ENCODE results near the gene GPX4.
"Not testable (repeated sequence)": the region's sequence is repeated elsewhere in the genome, so short reads cannot be mapped to it uniquely, and the experiment has no call there.

Gene GPX4

DNA sequence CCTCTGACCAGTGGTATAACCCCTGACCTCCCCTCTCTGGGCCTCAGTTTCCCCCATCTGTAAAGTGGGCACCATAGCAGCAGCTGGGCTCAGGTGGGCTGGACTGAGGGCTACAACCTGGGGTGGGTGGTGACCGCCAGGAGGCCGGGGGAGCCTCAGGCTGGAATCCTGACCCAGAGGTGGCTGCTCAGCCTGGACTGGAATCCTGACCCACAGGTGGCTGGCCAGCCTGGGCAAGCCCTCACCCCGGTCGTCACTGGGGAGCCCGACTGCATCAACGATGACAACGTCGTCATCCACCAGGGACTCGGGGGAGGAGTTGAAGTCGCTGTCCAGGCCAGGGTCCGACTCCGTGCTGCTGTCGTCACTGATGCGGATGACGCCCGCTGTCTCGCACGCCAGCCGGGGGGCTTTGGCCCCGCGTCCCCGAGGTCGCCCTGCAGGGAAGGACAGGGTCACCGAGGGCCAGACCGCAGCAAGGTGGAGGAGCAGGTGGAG, 10.2 kb downstream of the GPX4 start:
- DNase-seq (ENCODE audit: low read depth, low spot score) = no peak

DNA sequence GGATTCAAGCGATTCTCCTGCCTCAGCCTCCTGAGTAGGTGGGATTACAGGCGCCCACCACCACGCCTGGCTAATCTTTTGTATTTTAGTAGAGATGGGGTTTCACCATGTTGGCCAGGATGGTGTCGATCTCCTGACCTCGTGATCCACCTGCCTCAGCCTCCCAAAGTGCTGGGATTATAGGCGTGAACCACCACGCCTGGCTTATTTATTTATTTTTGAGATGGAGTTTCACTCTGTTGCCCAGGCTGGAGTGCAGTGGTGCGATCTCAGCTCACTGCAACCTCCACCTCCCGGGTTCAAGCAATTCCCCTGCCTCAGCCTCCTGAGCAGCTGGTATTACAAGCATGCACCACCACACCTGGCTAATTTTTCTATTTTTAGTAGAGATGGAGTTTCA, 10.9 kb downstream of the GPX4 start:
- DNase-seq (ENCODE audit: low read depth, low spot score) = not testable (repeated sequence)

DNA sequence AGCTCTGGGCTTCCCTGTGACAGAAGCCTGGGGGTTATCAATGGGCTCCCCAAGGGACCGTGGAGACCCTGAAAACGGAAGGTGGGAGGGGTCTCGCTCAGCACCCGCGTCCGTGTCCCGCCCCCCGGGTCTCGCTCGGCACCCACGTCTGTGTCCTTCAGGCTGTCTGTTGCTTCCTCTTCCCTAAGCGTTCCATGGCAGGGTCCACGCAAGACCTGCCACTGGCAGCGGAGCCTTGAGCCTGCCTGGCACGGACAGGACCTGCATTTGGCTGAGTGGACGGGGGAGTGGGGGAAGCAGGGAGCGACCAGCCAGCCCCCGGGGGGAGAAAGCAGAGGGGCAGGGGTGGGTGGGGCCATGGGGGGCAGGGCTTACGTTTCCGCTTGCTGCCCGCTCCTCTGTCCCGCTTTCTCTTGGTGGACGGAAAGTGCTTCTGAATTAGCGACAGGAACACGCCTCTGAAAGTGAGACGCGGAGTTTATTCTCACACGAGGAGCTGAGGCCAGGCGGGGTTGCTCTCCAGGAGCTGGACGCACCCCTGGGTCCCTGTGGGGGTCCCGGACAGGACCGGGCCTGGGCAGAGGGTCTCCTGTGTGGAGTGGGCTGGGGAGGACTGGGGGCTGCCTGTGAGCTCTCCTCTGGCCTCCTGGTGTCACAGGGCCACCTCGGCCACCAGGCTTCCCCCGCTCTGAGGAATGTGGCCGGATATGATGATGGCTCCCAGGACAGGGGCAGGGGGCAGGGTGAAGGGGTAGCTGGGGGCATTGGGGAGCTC, 12.0 kb downstream of the GPX4 start:
- DNase-seq (ENCODE audit: low read depth, low spot score) = no peak

DNA sequence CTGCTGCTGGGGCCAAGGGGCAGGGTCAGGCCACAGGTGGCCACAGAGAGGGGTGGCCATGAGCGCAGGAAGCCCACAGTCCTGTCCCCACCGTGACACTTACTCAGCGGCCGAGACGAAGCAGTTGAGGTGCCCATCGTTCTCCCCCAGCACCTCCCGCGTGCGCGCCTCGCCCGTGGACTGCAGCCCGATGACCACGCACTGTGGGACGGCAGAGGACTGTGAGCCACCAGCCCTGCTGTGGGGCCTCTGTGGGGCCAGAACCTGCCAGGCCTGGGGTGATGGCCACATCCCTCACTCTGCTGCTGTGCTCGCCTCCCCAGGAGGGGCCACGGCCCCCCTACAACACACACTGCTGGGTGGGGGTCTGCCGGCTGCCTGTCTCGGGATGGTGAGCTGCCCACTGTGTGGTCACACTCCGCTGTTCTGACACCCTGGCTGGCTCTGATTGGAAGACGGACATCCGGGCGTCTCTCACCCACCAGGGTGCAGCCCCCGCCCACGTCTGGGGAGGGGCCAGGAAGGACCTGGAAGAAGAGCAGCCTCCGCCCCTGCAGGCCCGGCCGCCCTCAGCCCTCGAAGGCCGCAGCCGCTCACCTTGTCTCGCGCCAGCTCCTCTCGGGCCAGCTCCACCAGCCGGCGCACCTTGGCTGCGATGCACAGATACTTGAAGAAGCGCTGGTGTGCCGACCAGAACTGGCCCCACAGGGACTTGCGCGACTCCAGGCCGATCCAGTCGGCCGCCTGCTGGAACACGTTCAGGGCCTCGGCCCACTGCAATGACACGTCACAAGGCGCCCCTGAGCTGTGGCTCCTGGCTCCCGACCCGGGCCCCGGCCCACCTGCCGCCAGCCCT, 13.2 kb downstream of the GPX4 start:
- no peak for DNase-seq (ENCODE audit: low read depth, low spot score)

DNA sequence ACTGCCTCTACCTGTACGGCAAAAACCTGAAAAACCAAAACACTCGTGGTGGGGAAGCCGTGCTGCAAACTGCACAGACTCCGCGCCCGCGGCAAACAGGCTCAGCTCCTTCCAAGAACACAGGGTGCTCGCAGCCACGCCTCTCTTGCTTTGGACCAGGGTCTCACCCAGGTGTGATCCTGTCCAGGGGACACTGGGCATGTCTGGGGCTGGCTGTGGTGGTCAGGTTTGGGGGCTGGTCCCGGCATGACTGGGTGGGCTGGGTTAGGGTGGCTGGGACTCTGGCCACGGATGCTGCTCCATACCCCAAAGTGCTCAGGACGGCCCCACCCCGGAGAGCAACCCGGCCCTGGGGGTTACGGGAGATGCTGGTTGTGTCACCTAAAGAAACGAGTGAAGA, 13.9 kb downstream of the GPX4 start:
- no peak for DNase-seq (ENCODE audit: low read depth, low spot score)

DNA sequence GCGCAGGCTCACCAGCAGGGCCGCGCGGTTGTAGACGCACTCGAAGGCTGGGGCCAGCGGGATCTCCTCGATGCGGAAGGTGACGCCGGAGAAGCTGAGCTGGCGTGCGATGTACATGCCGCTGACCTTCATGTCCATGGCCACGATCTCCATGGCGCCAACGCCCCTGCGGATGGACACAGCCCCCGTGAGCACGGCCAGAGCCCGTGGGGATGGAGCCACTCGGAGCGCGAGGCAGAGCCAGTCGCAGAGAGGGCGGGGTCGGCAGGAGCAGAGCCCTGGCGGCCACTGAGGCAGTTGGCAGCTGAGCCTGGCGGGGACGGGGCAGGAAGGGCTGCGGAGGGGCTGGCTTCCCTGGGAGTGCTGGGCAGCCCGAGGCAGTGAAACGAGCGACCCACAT, 15.2 kb downstream of the GPX4 start:
- no peak for DNase-seq (ENCODE audit: low read depth, low spot score)

DNA sequence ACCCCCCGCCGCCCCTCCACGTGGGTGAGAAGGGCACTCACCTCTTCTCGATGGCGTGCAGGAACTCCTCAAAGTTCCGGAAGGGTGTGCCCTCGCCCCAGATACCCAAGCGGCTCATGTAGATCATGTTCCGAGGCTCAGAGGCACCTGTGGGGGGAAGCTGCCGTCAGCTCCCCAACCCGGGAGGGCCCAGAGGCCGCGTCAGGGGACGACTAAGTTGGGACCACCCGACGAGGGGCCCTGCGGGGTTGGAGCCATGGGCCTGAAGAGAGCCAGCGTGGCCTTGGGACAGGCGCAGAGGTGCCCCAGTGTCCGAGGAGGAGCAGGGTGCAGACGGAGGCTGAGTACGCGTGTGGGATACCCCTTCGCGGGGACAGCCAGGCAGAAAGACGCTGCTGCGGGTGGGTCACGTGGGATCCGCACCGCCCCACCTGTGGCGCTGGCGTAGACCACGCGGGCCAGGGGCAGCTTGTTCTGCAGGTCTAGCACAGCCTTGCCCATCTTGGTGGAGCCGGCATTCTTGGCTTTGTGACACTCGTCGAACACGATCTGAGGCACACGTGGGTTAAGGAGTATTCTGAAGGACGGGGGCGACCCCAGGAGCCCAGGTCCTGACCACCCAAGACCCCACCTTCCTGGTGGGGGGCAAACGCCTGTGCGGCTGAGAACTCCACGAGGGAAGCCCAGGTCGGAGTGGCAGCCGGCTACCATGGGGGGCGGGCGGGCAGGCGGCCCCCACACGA, 15.9 kb downstream of the GPX4 start:
- DNase-seq (ENCODE audit: low read depth, low spot score) = no peak

DNA sequence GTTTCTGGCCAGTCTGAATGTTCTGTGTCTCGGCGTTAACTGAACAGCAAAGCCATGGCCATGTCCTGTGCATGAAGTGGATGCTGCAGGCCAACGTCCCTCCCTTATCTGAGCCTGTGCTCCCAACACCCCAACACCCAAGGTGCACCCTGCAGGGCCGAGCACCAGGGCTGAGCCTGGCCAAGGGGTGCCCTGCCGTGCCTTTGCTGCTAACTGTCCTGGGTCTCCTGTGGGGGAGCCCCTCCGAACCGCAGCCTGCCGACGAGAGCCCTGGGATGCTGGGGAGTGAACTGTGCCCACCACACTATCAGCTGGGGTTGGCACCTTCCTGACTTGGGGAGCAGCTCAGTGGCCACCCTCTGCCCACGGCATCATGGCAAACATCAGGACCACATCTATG, 17.6 kb downstream of the GPX4 start:
- no peak for DNase-seq (ENCODE audit: low read depth, low spot score)

DNA sequence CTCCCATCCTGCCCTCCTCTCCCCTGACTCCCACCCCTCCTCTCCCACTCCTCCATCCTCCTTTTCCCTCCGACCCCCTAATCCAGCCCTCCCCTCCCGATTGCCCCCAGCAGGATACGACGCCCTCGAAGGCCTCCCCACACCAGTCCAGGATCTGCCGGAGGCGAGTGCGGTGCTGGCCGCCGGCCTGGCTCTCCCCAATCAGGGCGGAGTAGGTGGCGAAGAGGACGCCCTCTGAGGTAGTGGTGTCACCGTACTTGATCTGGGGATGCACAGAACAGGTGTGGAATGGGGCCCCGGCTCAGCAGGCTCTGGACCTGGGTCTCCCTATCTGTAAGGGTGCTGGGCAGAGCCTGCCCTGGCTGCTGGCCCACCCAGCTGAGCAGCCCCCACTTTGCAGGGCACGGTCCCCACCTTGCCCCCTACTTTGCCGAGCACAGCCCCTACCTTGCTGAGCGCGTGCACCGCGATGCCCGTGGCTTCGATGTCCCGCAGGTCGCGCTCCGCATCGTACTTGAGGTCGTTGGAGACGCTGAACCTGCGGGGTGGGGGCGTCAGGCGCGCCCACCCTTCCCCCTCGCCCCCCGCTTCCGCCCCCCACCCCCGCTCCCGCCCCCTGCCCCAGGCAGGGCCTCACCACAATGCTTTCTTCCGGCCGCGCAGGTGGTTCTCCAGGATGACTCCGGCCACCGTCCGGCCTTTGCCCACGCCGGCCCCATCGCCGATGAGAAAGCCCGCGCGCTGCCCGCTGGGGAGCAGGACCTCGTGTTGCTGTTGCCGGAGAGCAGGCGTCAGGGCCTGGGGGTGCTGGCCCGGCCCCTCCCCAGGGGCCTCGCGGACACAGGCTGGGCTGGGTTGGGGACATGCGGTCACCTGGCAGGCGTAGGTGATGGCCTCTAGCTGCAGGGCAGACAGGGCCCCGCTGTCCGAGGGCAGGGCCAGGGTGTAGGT, 18.5 kb downstream of the GPX4 start:
- DNase-seq (ENCODE audit: low read depth, low spot score) = no peak

DNA sequence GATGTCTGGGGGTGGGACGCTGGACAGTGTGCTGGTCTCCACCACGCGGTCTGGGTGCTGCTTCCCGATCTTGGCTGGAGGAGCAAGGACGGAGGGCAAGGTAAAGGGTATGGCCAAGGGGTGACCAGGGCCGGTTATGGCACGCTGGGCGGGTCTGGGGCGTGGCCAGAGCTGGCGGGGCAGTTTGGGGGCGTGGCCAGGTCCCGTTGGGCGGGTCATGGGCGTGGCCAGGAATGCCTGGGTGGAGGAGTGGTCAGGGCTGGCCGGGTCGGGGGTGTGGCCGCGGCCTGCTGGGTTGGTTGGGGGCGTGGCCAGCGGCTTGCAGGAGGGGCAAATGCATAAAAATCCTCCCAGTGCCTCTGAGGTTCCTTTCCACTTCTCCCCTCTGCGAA, 19.2 kb downstream of the GPX4 start:
- DNase-seq (ENCODE audit: low read depth, low spot score) = peak; percentile 77

DNA sequence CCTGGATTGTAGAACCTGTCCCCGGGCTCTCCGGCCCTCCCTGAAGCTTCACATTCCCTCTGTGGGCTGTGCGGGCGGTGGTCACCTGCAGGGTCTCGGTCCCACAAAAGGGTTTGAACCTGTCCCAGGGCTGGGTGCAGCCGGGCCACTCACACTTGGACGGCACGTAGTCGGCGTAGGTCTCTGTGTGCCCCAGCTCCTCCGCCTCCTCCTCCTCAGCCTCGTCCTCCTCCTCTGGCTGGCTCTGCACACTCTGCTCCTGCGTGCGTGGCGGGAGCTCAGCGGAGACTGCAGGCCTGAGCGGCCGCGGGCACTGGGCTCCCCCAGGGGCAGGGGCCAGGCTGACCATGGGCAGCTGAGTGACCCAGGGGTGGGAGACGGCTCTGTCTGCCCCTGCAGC, 19.6 kb downstream of the GPX4 start:
- DNase-seq (ENCODE audit: low read depth, low spot score) = no peak

DNA sequence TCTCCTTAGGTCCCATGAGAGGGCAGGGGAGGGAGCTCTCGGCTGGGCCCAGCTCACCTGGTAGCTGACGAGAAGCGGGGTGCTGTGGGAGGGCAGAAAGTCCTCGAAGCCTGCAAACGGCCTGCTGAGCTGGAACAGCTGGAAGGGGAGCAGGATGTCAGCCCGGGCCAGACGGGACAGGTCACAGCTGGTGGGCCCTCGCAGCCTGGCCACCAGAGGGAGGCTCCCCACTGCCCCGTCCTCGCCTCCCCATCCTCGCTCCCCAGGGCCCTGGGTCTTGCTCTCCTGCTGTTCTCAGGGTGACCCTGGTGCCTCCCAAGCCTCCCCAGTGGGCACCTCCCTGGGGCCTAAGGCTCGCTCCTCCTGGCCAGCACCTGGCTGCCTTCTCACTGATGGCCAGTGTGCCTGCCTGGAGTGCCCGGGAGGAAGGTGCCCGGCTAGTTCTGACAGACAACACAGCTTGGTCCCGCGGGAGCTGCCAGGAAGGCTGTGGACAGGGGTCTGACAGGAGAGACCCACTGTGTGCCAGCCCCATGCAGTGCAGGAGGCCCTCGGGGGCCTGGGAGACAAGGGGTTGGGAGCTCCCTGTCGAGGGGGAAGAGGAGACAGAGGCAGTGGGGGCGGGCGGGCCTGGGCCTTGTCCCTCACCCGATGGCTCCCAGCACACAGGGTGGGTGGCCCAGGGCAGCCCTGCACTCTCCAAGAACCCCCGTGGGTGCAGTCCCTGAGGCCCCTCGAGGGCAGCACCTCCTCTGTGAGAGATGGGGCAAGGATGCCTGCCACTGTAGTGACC, 20.3 kb downstream of the GPX4 start:
- no peak for DNase-seq (ENCODE audit: low read depth, low spot score)

DNA sequence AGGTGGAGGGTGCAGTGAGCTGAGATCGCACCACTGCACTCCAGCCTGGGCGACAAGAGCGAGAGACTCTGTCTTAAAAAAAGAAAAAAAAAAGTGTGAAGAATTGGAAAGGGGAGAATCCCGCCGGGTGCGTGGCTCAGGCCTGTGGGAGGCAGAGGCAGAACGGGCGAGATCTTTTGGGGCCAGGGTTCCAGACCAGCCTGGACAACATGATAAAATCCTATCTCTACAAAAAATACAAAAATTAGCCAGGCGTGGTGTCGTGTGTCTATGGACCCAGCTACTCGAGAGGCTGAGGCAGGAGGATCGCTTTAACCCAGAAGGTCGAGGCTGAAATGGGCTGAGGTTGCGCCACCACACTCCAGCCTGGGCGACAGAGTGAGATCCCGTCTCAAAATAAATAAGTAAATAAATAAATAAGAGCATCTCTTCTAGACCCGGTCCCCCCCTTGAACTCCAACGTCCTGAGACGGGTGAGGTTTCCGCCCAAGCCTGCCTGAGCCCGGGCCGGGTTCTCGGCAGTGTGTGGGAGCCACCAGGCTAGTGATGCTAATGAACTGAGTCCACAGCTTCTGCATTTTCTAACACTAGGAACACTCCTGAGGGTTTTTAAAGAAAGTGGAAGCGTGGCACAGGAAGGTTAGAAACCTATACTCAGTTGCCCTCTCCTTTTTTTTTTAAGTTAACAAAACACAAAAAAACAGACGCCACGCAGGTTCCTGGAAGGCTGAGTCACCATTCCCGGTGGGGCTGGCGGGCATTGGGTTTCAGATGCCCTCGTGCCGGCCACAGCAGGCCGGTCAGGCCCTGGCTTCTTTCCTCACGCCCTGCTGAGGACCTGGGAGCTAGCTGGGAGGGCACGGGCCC, 22.0 kb downstream of the GPX4 start:
- peak; percentile 86 for DNase-seq (ENCODE audit: low read depth, low spot score)

DNA sequence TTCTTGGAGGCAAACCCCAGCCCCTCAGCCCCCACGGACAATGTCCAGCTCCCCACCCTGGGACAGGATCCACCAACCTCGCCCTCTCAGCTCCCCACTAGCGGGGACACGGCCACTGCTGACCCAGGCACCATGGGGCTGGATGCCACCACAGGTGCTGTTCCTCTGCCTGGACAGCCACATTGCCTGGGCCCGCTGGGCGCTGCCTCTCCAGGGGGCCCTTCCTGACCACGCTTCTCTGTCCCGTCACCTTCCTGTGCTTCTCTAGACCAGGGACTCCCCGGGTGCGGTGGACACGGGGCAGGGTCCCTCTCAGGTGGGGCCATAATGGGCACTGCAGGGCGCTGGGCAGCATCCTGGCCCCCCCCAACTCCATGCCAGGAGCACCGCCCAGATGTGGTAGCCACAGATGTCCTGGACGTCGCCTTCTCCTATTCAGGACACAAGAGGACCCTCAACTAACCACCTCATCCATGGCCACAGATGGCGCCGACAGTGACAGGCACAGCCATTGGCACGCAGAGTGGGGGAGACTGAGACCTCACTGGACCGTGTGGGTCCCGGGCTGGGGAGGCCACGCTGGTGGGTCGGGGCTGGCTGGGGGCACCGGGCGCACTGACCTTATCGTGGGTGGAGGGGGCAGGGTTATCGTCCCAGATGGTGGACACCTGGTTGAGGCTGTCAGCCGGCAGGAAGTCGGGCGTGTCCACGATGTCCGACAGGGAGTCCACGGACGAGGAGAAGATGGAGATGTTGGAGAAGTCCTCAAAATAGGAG, 23.4 kb downstream of the GPX4 start:
- DNase-seq (ENCODE audit: low read depth, low spot score) = no peak

DNA sequence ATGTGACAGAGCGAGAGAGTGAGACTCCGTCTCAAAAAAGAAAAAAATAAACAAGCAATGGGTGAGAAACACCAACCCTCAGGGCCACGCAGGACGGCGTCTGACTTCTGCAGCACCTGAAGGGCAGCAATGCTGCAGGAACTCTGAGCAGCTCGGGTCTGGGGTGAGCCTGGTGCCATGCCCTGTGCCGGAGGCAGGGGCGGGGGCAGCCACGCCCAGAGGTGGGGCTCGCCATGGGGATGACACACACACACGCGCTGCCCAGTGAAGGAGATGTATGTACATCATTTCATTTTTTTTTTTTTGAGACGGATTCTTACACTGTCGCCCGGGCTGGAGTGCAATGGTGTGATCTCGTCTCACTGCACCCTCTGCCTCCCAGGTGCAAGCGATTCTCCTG, 24.3 kb downstream of the GPX4 start:
- no peak for DNase-seq (ENCODE audit: low read depth, low spot score)

DNA sequence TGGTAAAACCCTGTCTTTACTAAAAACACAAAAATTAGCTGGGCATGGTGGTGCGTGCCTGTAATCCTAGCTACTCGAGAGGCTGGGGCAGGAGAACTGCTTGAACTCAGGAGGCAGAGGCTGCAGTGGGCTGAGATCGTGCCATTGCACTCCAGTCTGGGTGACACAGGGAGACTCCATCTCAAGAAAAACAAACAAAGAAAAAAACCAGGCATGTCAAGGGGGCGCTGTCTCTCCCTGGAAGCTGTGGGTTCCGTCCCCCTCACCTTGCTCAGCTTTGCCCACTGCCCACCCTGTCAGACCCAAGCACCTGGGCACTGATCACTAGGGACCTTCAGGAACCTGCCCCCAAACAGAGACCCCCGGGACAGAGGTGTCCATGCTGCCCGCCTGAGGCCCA, 25.3 kb downstream of the GPX4 start:
- DNase-seq (ENCODE audit: low read depth, low spot score) = not testable (repeated sequence)

DNA sequence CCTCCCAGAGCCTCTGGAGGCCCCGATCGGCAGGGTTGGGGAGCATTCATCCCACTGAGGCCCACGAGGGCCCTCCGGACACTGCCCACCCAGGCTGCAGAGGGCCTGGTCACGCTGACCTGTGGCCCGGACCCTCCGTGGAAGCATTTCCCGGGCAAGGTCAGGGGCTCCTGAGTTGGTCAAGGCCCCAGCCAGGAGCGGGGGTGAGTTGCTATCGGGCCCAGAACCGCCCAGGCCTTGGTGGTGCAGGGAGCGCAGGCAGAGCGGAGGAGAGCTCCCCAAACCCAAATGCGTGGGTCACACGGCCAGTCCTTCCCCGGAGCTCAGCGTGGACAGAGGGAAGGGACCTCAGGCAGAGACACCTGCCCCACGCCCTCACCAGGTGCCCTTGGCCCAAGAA, 25.7 kb downstream of the GPX4 start:
- DNase-seq (ENCODE audit: low read depth, low spot score) = no peak

Data from astrocyte of the hippocampus (primary cell).